GM03348 (cell line): Measurements from ENCODE around the gene SPATA6L.
A peak's percentile ranks its signal among the peaks of the same experiment; 100 is the strongest.

ENCODE experiments used
- DNase-seq: peaks from one replicate; pipeline ENCODE4 v3.0.0; 2012; ENCODE audit warnings: low spot score

SPATA6L gene

DNA sequence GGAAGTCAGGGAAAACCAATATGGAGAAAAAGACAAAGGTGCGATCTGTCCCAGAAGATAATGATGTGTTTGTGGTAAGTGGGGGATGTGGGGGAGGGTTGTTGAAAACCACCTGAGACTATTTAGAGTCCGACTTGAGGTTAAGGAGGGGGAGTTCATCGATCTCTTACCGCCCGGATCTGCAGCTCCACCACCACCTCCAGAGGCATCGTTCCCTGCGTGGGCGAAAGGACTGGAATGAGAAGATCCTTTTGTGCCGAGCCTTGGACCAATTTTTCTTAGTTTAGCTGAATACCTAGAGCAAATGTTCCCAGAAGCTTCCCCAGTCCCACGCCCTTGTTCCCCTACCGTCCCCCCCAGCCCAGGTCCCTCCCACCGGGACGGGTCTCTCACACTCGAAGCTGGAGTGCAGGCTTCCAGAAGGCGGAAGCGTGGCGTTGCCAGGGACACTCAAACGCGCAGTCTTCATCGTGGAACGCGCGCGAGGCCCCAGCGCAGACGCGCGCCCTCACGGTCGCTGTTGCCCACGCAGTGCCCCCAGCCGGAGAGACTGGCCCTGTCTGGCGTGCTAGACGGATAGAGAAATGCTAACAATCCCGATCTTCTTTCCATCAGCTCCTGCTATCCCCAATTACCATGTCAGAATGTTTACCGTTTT, at the start of gene SPATA6L:
SPATA6L (minus strand) TSS at position 439 of the 658 bp plus-strand sequence; CDS start at position 209, 230 bp downstream.
- DNase-seq, result peak; percentile 73

GRCh38 chr9:4714266-4715016, 48.2 kb upstream of the SPATA6L start:
- peak; percentile 5 for DNase-seq

- no peak for DNase-seq
These were observed 47.6 kb upstream of the SPATA6L start for GRCh38 chr9:4713849-4714248.

- DNase-seq, result no peak
These were observed 43.1 kb upstream of the SPATA6L start for GRCh38 chr9:4709380-4709779.

DNA sequence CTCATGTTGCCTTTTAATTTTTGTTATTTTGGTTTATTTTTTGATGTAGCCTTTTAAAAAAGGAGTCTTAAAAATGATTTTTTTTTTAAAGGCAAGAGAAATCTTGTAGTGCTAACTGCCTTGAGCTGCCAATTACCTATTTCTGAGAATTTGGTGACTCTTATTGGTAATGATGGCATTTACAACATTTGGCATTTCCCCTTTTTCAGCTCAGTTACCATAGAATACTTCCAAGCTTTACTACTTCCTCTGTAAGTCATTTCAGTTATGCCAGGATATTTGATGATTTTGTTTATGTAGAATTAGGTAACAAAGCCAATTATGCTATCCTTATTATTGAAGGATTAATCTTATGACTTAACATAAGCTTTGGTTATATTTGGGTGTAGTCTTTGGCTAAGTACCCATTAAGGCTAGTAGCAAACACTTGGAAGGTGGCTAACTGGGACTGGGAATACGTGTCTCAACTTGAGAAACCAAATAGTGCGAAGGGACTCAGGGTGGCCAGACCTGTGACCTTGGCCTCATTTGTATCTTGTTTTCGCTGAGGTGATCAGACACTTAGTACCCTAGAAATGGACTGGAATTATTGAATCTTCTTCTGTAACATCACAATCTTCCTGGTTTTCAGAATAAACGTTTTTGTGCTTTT, 40.8 kb upstream of the SPATA6L start:
- no peak for DNase-seq

- DNase-seq, result no peak
These were observed 39.7 kb upstream of the SPATA6L start for GRCh38 chr9:4706021-4706420.

- DNase-seq, result no peak
These were observed 37.8 kb upstream of the SPATA6L start for GRCh38 chr9:4704129-4704528.

DNA sequence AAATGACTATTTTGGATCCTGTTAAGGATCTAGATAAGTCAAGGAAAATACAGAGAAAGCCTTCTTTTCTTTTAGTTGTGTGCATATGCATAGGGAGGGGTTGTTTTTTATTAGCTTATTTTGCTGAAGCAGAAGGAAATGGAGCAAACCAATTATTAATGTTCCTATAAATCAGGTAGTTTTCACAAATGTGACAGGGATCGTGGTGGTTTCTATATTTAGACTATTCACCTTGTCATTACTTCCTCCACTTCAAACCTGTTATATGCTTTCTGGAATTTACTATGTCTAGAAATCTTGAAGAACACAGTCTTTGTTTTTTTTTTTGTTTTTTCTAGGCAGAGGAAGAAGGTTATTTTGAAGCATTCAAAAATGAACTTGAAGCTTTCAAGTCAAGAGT, 35.2 kb upstream of the SPATA6L start:
- no peak for DNase-seq

DNA sequence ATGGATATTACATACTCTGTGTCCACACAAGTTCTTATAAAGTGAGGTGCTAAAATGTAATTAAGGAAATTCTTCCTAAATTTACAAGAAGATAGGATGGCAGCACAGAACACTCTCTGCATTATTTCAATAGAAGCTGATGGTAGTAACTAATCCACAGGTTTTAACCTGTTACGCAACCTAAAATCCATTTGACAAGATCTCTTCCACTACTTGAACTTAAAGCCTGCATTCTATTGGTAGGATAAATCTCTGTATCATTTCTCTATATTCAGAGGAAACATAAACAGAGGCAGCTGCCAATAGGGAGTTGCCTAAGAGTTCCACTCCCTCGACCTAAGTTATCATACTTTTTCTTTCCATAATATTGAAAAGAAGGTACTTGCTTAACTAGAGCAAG, 34.7 kb upstream of the SPATA6L start:
- DNase-seq, result no peak

DNA sequence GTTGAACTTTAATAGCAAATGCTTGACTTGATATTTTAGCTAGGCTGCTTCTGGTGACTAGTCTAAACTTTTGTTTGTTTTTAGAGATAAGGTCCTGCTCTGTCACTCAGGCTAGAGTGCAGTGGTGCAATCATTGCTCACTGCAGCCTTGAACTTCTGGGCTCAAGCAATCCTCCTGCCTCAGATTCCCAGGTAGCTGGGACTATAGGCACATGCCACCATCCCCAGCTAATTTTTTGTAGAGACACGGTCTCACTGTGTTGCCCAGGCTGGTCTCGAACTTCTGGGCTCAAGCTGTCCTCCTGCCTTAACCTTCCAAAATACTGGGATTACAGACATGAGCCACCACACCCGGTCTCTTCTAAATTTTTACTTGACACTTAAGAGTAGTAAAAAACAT, 33.8 kb upstream of the SPATA6L start:
- no peak for DNase-seq

- DNase-seq, result peak; percentile 33
These were observed 25.5 kb upstream of the SPATA6L start for GRCh38 chr9:4691795-4692194.

- DNase-seq, result no peak
These were observed 23.9 kb upstream of the SPATA6L start for GRCh38 chr9:4690144-4690543.

GRCh38 chr9:4689687-4690104, 23.4 kb upstream of the SPATA6L start:
- no peak for DNase-seq

GRCh38 chr9:4689021-4689420, 22.7 kb upstream of the SPATA6L start:
- no peak for DNase-seq

- DNase-seq, result no peak
These were observed 20.3 kb upstream of the SPATA6L start for GRCh38 chr9:4686584-4686983.

DNA sequence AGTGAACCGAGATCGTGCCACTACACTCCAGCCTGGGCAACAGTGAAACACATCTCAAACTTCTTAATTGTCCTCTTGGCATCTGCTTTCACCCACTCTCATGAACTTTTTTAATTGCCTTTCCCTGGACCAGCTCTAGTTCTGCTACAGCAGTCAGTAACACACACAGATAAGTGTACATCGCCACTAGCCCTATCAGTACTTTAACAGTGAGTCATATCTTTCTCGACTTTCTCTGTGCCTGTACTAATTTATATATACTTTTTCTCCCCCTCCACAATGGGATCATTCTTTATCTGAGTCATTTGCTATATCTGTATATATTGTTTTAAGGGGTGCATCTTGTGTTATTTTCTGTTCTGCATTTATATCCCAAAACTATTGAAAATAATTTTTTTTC, 19.8 kb upstream of the SPATA6L start:
- no peak for DNase-seq

GRCh38 chr9:4684820-4685219, 18.5 kb upstream of the SPATA6L start:
- DNase-seq, result no peak

GRCh38 chr9:4680750-4681149, 14.5 kb upstream of the SPATA6L start:
- peak; percentile 46 for DNase-seq

GRCh38 chr9:4680173-4680525, 13.9 kb upstream of the SPATA6L start:
- DNase-seq, result no peak

GRCh38 chr9:4679268-4680172, 13.2 kb upstream of the SPATA6L start, which contains the start of gene CDC37L1:
Gene CDC37L1, plus strand, starts transcription at chr9:4679569. Its CDS starts 199 bp downstream, at chr9:4679768.
- peak; percentile 92 for DNase-seq

GRCh38 chr9:4678679-4679267, 12.5 kb upstream of the SPATA6L start:
- no peak for DNase-seq

GRCh38 chr9:4677392-4677791, 11.1 kb upstream of the SPATA6L start:
- DNase-seq, result no peak
